IPS-18c (cell line): ENCODE measurements around the gene TMEM207.

ENCODE experiments used
- H3K4me3 ChIP-seq: 2 replicates; pipeline ENCODE4 v1.7.0; 2013; ENCODE audit warnings: low read depth, mild to moderate bottlenecking, low read length, moderate library complexity; ENCODE audit not compliant: insufficient read depth
- H3K9me3 ChIP-seq: one replicate; pipeline ENCODE4 v1.6.1; 2013; ENCODE audit warnings: mild to moderate bottlenecking, low read length, moderate library complexity; ENCODE audit not compliant: control insufficient read depth, insufficient read depth

The TMEM207 gene

GRCh38 chr3:190455828-190456227 lies 6.1 kb upstream of the TMEM207 start:
- no peak overlapping the region for H3K4me3 ChIP-seq
- no peaks in the 10 kb centered on the region for H3K9me3 ChIP-seq

GRCh38 chr3:190448256-190448655 lies 1.4 kb downstream of the TMEM207 start:
- no peaks in the 10 kb centered on the region for H3K9me3 ChIP-seq
- no peak overlapping the region for H3K4me3 ChIP-seq

- H3K4me3 ChIP-seq = no peak overlapping the region
- H3K9me3 ChIP-seq = no peaks in the 10 kb centered on the region
Observed at GRCh38 chr3:190446573-190447279, 3.0 kb downstream of the TMEM207 start.

- Histone ChIP-seq H3K4me3 (no peak overlapping the region), H3K9me3 (no peaks in the 10 kb centered on the region)
Observed at GRCh38 chr3:190444576-190445145, 5.0 kb downstream of the TMEM207 start.

- Histone ChIP-seq H3K4me3 (no peak overlapping the region), H3K9me3 (no peaks in the 10 kb centered on the region)
Observed at GRCh38 chr3:190444006-190444405, 5.7 kb downstream of the TMEM207 start.

DNA sequence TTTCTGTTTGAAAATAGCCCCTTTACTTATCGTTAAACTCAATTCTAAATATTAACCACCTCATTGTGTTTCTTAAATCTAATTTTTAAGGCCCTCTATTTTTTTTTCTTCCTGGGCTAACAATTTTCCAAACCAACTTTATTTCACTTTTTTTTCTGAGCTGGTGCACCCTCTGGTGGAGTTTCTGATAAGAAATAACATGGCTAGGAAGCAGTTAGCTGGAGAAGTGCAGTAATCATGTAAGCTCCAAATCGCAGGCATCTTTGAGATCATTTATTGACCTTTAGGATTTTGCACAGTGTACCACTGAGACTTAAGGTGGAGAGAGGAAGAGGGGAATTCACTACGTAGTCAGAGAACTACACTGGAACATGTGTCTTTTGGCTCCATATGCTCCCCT lies 6.4 kb downstream of the TMEM207 start:
- no peaks in the 10 kb centered on the region for H3K9me3 ChIP-seq
- no peak overlapping the region for H3K4me3 ChIP-seq

GRCh38 chr3:190442240-190442639 lies 7.5 kb downstream of the TMEM207 start:
- H3K4me3 ChIP-seq = no peak overlapping the region
- no peaks in the 10 kb centered on the region for H3K9me3 ChIP-seq

- no peaks in the 10 kb centered on the region for H3K9me3 ChIP-seq
- no peak overlapping the region for H3K4me3 ChIP-seq
Observed at GRCh38 chr3:190436331-190436730, 13.4 kb downstream of the TMEM207 start.

GRCh38 chr3:190435618-190436017 lies 14.1 kb downstream of the TMEM207 start:
- Histone ChIP-seq H3K4me3 (no peak overlapping the region), H3K9me3 (no peaks in the 10 kb centered on the region)

DNA sequence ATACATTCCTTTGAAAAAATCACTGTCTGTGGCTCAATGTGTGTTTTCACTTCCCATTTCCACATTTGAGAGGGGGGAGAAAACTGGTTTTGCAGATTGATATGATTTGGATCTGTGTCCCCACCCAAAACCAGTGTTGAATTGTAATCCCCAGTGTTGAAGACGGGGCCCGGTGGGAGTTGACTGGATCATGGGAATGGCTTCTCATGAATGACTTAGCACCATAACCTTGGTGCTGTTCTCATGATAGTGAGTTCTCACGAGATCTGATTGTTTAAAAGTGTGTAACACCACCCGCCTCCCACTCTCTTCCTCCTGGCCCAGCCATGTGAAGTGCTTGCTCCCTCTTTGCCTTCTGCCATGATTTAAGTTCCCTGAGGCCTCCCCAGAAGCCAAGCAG lies 16.1 kb downstream of the TMEM207 start:
- Histone ChIP-seq H3K4me3 (no peak overlapping the region), H3K9me3 (no peaks in the 10 kb centered on the region)

- no peak overlapping the region for H3K4me3 ChIP-seq
- no peaks in the 10 kb centered on the region for H3K9me3 ChIP-seq
Observed at GRCh38 chr3:190432216-190432615, 17.5 kb downstream of the TMEM207 start.

DNA sequence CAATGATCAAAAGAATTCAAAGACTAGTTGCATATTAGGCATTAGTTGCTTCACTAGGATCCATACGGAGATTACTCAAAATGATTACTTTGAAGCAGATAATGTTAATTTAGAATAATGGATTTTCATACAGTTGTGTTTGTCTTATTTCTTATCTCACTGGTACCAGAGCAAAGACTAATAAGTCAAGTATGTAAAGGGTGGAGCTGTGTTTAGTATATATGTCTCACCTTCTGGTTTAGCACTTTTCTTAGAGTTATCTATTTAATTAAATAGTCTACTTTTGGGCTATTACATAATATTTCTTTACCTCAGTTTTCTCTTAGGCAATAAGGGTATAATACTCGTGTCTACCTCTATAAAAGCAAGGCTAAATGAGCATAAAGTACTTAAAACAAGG lies 18.8 kb downstream of the TMEM207 start:
- Histone ChIP-seq H3K9me3 (no peaks in the 10 kb centered on the region), H3K4me3 (no peak overlapping the region)

GRCh38 chr3:190429681-190430080 lies 20.0 kb downstream of the TMEM207 start:
- Histone ChIP-seq H3K9me3 (no peaks in the 10 kb centered on the region), H3K4me3 (no peak overlapping the region)

GRCh38 chr3:190426806-190427507 lies 22.7 kb downstream of the TMEM207 start:
- Histone ChIP-seq H3K9me3 (no peaks in the 10 kb centered on the region), H3K4me3 (no peak overlapping the region)

- H3K4me3 ChIP-seq = no peak overlapping the region
- no peaks in the 10 kb centered on the region for H3K9me3 ChIP-seq
Observed at GRCh38 chr3:190425833-190426232, 23.9 kb downstream of the TMEM207 start.

DNA sequence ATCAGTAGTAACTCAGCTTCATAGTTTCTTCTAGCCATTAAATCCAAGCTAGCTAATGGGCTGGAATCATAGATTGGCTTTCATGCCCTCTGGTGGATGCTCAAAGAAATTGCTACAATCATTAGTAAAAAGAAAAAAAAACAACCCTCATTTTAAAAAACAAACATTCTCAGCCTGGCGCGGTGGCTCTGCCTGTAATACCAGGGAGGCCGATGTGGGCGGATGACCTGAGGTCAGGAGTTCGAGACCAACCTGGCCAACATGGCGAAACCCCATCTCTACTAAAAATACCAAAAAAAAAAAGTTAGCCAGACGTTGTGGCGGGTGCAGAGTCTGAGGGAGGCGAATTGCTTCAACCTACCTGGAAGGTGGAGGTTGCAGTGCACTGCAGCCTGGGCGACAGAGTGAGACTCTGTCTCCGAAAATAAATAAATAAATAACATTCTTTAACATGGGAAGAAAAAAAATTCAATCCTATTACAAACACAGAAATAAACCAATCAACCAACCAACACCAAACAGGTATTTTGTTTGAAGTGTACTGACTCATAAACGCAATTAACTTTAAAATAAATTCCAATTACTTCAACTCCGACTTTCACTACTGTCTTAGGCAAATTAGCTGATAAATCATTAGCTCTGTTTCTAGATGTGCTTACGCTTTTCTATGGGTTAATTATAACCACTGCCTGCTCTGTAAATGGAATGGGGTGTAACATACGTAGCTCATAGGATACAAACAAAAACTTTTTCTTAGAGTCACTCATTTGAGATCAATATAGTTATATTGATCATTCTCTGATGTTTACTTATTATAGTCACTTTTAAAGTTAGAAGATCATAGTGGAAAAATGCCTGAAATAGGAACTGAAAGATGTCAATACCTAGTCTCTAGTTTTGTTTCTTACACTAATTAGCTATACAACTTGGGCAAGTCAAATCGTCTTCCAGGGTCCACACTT lies 24.9 kb downstream of the TMEM207 start:
- Histone ChIP-seq H3K4me3 (no peak overlapping the region), H3K9me3 (no peaks in the 10 kb centered on the region)

DNA sequence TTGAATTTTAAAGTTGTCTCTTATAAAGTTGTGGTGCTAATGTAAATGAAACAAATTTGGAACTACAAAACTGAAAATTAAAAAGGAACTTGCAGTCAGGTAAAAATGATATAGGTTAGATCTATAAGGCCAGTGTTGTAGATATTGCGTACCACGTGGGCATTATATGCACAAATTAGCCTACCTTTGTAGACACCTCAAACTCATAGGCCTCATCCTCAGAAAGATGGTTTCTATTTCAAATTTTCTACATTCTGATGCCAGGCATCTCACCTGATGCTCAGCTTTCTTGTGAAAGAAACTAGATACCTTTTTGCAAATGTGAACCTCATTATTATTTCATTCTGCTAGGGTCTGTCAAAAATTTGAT lies 25.6 kb downstream of the TMEM207 start:
- H3K9me3 ChIP-seq = no peaks in the 10 kb centered on the region
- H3K4me3 ChIP-seq = no peak overlapping the region
